Neuronal stem cell (in vitro differentiated cells): ENCODE data around the gene SETDB1.
A peak's percentile ranks its signal among the peaks of the same experiment; 100 is the strongest.
"Not testable (repeated sequence)": the region's sequence is repeated elsewhere in the genome, so short reads cannot be mapped to it uniquely, and the experiment has no call there.

Experiments used
- DNase-seq: peaks from one replicate; pipeline ENCODE4 v3.0.0-alpha.2; 2013; ENCODE audit warnings: low spot score
- H2AFZ ChIP-seq: one replicate; pipeline ENCODE4 v1.6.1; 2013; ENCODE audit warnings: mild to moderate bottlenecking, low read length, inconsistent platforms
- H2AK5ac ChIP-seq: 2 replicates; pipeline ENCODE4 v1.6.1; 2013; ENCODE audit warnings: low read depth, mild to moderate bottlenecking, inconsistent platforms, low read length, moderate library complexity, mixed read lengths
- H2BK120ac ChIP-seq: 2 replicates; pipeline ENCODE4 v1.6.1; 2013; ENCODE audit warnings: low read depth, mild to moderate bottlenecking, inconsistent platforms, low read length, moderate library complexity, mixed read lengths
- H2BK12ac ChIP-seq: one replicate; pipeline ENCODE4 v1.6.1; 2013; ENCODE audit warnings: low read length, inconsistent platforms
- H2BK15ac ChIP-seq: 2 replicates; pipeline ENCODE4 v1.6.1; 2013; ENCODE audit warnings: mild to moderate bottlenecking, low read length, inconsistent platforms, mixed read lengths
- H2BK5ac ChIP-seq: one replicate; pipeline ENCODE4 v1.6.1; 2013; ENCODE audit warnings: inconsistent platforms, mild to moderate bottlenecking, low read length, moderate library complexity
- H3K14ac ChIP-seq: one replicate; pipeline ENCODE4 v1.6.1; 2013; ENCODE audit warnings: low read length, inconsistent platforms
- H3K18ac ChIP-seq: 2 replicates; pipeline ENCODE4 v1.6.1; 2013; ENCODE audit warnings: low read length, inconsistent platforms
- H3K23ac ChIP-seq: 2 replicates; pipeline ENCODE4 v1.6.1; 2013; ENCODE audit warnings: low read depth, mild to moderate bottlenecking, mixed read lengths, low read length, inconsistent platforms; ENCODE audit not compliant: poor library complexity
- H3K27ac ChIP-seq: replicated peaks from 3 replicates; pipeline ENCODE4 v1.5.1; 2013; ENCODE audit warnings: low read length, inconsistent platforms
- H3K27me3 ChIP-seq, 3 experiments: 2 replicates each; pipeline ENCODE4 v1.6.1; 2013; ENCODE audit warnings: low read length in 3 of 3, mild to moderate bottlenecking in 2 of 3, inconsistent platforms in 1 of 3, low read depth in 1 of 3, mixed read lengths in 1 of 3, moderate library complexity in 1 of 3; ENCODE audit not compliant: control insufficient read depth in 3 of 3, insufficient read depth in 3 of 3
- H3K36me3 ChIP-seq, 2 donors: replicated peaks in 1 of 2; 2 replicates each; pipeline ENCODE4 v1.6.1; 2013; ENCODE audit warnings: low read length in 2 of 2; ENCODE audit not compliant: control insufficient read depth in 2 of 2, insufficient read depth in 2 of 2
- H3K4ac ChIP-seq: 2 replicates; pipeline ENCODE4 v1.6.1; 2013; ENCODE audit warnings: inconsistent platforms, mild to moderate bottlenecking, low read length, moderate library complexity
- H3K4me1 ChIP-seq, 2 donors: 1 replicate in 1 of 2; 2 replicates in 1 of 2; pipeline ENCODE4 v1.6.1; 2013; ENCODE audit warnings: low read length in 2 of 2, low read depth in 1 of 2; ENCODE audit not compliant: control insufficient read depth in 2 of 2, insufficient read depth in 1 of 2
- H3K4me2 ChIP-seq: one replicate; pipeline ENCODE4 v1.6.1; 2013; ENCODE audit warnings: mild to moderate bottlenecking, low read length, inconsistent platforms; ENCODE audit not compliant: insufficient read depth, poor library complexity, severe bottlenecking
- H3K4me3 ChIP-seq, 2 donors: 2 replicates each; pipeline ENCODE4 v1.5.1; 2013; ENCODE audit warnings: low read length in 2 of 2, mild to moderate bottlenecking in 2 of 2, inconsistent platforms in 1 of 2, moderate library complexity in 1 of 2
- H3K79me1 ChIP-seq: one replicate; pipeline ENCODE4 v1.6.1; 2013; ENCODE audit warnings: low read depth, mild to moderate bottlenecking, inconsistent platforms, low read length, moderate library complexity
- H3K9ac ChIP-seq: one replicate; pipeline ENCODE4 v1.6.1; 2013; ENCODE audit warnings: mild to moderate bottlenecking, low read depth, low read length, inconsistent platforms; ENCODE audit not compliant: poor library complexity
- H3K9me3 ChIP-seq, 2 donors: replicated peaks in 1 of 2; 2 replicates each; pipeline versions ENCODE3 to v1.6.1; 2013; ENCODE audit warnings: low read length in 2 of 2, mild to moderate bottlenecking in 2 of 2, inconsistent platforms in 1 of 2, low read depth in 1 of 2, mixed read lengths in 1 of 2, moderate library complexity in 1 of 2; ENCODE audit not compliant: control insufficient read depth in 2 of 2, insufficient read depth in 1 of 2
- H4K8ac ChIP-seq: one replicate; pipeline ENCODE4 v1.6.1; 2013; ENCODE audit warnings: low read depth, mild to moderate bottlenecking, inconsistent platforms, low read length, moderate library complexity
- H4K91ac ChIP-seq: one replicate; pipeline ENCODE4 v1.6.1; 2013; ENCODE audit warnings: low read length, low read depth, mild to moderate bottlenecking, inconsistent platforms; ENCODE audit not compliant: poor library complexity
- WGBS, 2 donors: extraction: QIAGEN DNeasy Blood & Tissue Kit; methylation state at CpG; one replicate each; pipeline ENCODE4 v1.1.7; 2013; ENCODE audit warnings: missing lambda C conversion rate in 2 of 2, mixed read lengths in 1 of 2; ENCODE audit not compliant: insufficient read length in 2 of 2, insufficient replicate concordance in 1 of 2; ENCODE audit errors: extremely low coverage in 2 of 2; 5-methylcytosine and 5-hydroxymethylcytosine counted together

SETDB1 gene

DNA sequence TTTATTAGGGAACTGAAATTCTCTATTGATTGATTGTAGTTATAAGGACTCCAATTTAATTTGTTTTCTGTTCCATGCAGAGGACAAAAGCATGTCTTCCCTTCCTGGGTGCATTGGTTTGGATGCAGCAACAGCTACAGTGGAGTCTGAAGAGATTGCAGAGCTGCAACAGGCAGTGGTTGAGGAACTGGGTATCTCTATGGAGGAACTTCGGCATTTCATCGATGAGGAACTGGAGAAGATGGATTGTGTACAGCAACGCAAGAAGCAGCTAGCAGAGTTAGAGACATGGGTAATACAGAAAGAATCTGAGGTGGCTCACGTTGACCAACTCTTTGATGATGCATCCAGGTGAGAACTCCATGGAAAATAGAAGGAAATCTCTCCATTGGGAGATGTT lies 1.5 kb downstream of the SETDB1 start:
- Histone ChIP-seq H4K8ac (no peak overlapping the region), H2BK120ac (no peak overlapping the region), H3K4ac (no peak overlapping the region), H3K36me3 (peaks cover 10 to 57% of the 10 kb centered on the region in 2 donors), H3K18ac (no peak overlapping the region), H3K4me1 (peaks cover 0 to 3% of the 10 kb centered on the region in 2 donors), H3K27ac (no peak overlapping the region), H2BK5ac (no peak overlapping the region), H3K79me1 (no peaks in the 10 kb centered on the region), H3K4me3 (peak overlapping the region in 1 of 2 donors; percentile 83), H3K4me2 (no peak overlapping the region), H3K27me3 (no peaks in the 10 kb centered on the region), H2AFZ (no peak overlapping the region), H3K14ac (no peak overlapping the region), H3K23ac (no peak overlapping the region), H2BK15ac (no peak overlapping the region), H3K9ac (no peak overlapping the region), H2AK5ac (no peak overlapping the region), H2BK12ac (no peak overlapping the region), H3K9me3 (peaks cover 0 to 25% of the 10 kb centered on the region in 2 donors), H4K91ac (no peak overlapping the region)
- no peak for DNase-seq
- WGBS, 2 donors = no CpG with 5 or more reads among the region's 4 CpGs

GRCh38 chr1:150928286-150928685 lies 2.1 kb downstream of the SETDB1 start:
- H4K91ac ChIP-seq = no peak overlapping the region
- no peaks in the 10 kb centered on the region for H3K79me1 ChIP-seq
- H3K4ac ChIP-seq = no peak overlapping the region
- DNase-seq = no peak
- H2BK5ac ChIP-seq = no peak overlapping the region
- no peaks in the 10 kb centered on the region for H3K27me3 ChIP-seq
- no peak overlapping the region for H3K18ac ChIP-seq
- no peak overlapping the region for H3K27ac ChIP-seq
- peaks cover 0 to 2% of the 10 kb centered on the region in 2 donors for H3K4me1 ChIP-seq
- H2BK120ac ChIP-seq = no peak overlapping the region
- no peak overlapping the region for H3K4me2 ChIP-seq
- H3K36me3 ChIP-seq = peaks cover 10 to 64% of the 10 kb centered on the region in 2 donors
- H2AFZ ChIP-seq = no peak overlapping the region
- H3K9me3 ChIP-seq = peaks cover 0 to 26% of the 10 kb centered on the region in 2 donors
- no peak overlapping the region for H3K23ac ChIP-seq
- no peak overlapping the region for H4K8ac ChIP-seq
- H2BK12ac ChIP-seq = no peak overlapping the region
- WGBS, 2 donors = no CpG with 5 or more reads among the region's 3 CpGs
- H2AK5ac ChIP-seq = no peak overlapping the region
- no peak overlapping the region for H3K4me3 ChIP-seq
- H2BK15ac ChIP-seq = no peak overlapping the region
- no peak overlapping the region for H3K9ac ChIP-seq
- H3K14ac ChIP-seq = no peak overlapping the region

GRCh38 chr1:150928775-150929174 lies 2.6 kb downstream of the SETDB1 start:
- H3K4ac ChIP-seq, H2BK5ac ChIP-seq, H3K27ac ChIP-seq, H3K4me2 ChIP-seq, H4K91ac ChIP-seq, DNase-seq, H4K8ac ChIP-seq, H3K27me3 ChIP-seq, H3K79me1 ChIP-seq, H3K9ac ChIP-seq, H2AK5ac ChIP-seq, H3K4me1 ChIP-seq, H3K23ac ChIP-seq, H3K18ac ChIP-seq, H3K4me3 ChIP-seq, H2BK12ac ChIP-seq, H3K14ac ChIP-seq, H2BK120ac ChIP-seq, H2AFZ ChIP-seq, H2BK15ac ChIP-seq: not testable (repeated sequence)
- H3K36me3 ChIP-seq = peaks cover 10 to 69% of the 10 kb centered on the region in 2 donors
- peaks cover 0 to 29% of the 10 kb centered on the region in 2 donors for H3K9me3 ChIP-seq
- WGBS, 2 donors = no CpG with 5 or more reads among the region's 6 CpGs

- no CpG with 5 or more reads among the region's 1 CpG for WGBS, 2 donors
Observed at GRCh38 chr1:150931773-150932172, 5.6 kb downstream of the SETDB1 start.

More at GRCh38 chr1:150931773-150932172, 5.6 kb downstream of the SETDB1 start:
- H2BK5ac ChIP-seq = no peak overlapping the region
- H3K27ac ChIP-seq = no peak overlapping the region
- H3K14ac ChIP-seq = no peak overlapping the region
- H2BK12ac ChIP-seq = no peak overlapping the region
- H4K8ac ChIP-seq = no peak overlapping the region
- H3K4me3 ChIP-seq = no peak overlapping the region
- peaks cover 0 to 29% of the 10 kb centered on the region in 2 donors for H3K9me3 ChIP-seq
- H2BK120ac ChIP-seq = no peak overlapping the region
- H3K9ac ChIP-seq = no peak overlapping the region
- no peak overlapping the region for H3K18ac ChIP-seq
- H3K27me3 ChIP-seq = no peaks in the 10 kb centered on the region
- H3K79me1 ChIP-seq = no peaks in the 10 kb centered on the region
- no peak overlapping the region for H4K91ac ChIP-seq
- H2BK15ac ChIP-seq = no peak overlapping the region
- no peak overlapping the region for H3K23ac ChIP-seq
- H3K4me2 ChIP-seq = no peak overlapping the region
- DNase-seq = no peak
- H2AFZ ChIP-seq = no peak overlapping the region
- H2AK5ac ChIP-seq = no peak overlapping the region
- H3K36me3 ChIP-seq = peaks cover 10 to 95% of the 10 kb centered on the region in 2 donors
- no peak overlapping the region for H3K4ac ChIP-seq
- H3K4me1 ChIP-seq = peaks cover 0 to 2% of the 10 kb centered on the region in 2 donors
